ENCODE results near the gene CEACAM1.
"Not testable (repeated sequence)": the region's sequence is repeated elsewhere in the genome, so short reads cannot be mapped to it uniquely, and the experiment has no call there.

The CEACAM1 gene

DNA sequence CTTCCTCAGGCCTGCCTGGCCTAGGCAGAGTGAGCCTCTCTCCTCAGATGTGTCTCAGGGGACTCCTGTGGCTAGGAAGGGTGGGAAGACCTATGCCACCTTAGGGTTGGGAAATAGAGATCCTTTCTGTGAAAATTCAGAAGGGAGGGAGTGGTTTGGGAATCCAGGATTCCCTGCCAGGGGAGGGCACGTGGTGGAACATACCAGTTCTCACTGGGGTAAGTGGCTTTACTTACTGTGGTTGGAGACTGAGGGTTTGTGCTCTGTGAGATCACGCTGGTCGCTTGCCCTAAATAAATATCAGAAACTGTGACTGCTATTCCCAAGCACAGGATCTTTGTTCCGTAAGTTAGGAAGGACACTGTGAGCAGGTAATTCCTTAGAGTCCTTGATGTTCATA, 16.9 kb downstream of the CEACAM1 start:
- DNase-seq (ENCODE audit: low read depth): no peak

DNA sequence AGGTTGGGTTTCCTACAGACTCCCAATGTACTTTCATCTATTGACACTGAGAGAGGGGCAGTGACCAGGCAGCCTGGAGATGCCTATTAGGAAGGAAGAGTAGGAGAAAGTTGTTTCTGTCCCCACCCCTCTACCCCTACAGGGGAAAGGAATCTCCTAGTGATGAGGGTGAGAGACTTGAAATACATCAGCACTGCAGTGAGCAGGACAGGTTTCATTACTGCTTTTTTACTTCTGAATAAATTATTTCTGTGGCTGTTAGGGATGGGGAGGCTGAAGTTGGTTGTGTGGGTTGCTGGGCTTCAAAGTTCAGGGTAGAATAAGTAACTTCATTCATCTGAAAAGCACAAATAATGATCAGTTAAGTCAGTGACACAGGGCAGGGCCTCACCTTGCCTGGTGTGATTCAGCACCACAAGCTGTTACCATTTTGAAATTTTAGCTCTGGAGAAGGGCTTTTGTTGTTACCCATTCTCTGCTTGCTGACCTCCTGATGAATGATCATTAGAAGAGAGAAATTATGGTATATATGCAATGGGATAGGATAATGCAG, 19.3 kb downstream of the CEACAM1 start:
- DNase-seq (ENCODE audit: low read depth): no peak

GRCh38 chr19:42505066-42505465, 23.2 kb downstream of the CEACAM1 start:
- DNase-seq (ENCODE audit: low read depth): no peak

GRCh38 chr19:42501733-42502132, 26.5 kb downstream of the CEACAM1 start:
- DNase-seq (ENCODE audit: low read depth): no peak

- not testable (repeated sequence) for DNase-seq (ENCODE audit: low read depth)
These were observed 27.0 kb downstream of the CEACAM1 start for GRCh38 chr19:42501243-42501642.

DNA sequence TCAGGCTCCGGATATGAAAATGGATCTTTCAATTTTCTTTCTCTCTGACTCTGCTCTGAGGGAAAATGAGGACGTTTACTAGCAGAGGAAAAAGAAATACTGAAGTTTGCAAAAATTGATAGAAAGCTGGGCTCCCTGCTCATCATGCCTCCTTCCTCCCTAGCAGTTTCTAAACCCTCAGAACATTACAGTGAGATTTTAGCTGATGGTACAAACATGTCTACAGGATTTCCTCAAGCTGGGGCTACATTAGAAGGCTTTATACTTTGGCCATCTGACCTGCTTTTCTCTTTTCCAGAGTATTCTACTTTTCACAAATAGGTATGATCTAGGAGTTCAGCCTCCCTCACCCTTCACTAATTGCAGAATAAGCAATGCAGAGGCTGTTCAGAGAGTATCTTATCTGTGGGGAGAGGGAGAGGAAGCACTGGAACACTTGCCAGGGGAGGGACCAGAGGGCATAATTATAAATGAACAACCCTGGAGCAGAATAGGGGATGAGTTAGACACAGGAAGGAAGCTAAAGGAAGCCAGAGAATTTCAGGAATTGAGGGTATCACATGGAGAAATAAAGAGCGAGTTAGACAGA, 30.0 kb downstream of the CEACAM1 start:
- no peak for DNase-seq (ENCODE audit: low read depth)

DNA sequence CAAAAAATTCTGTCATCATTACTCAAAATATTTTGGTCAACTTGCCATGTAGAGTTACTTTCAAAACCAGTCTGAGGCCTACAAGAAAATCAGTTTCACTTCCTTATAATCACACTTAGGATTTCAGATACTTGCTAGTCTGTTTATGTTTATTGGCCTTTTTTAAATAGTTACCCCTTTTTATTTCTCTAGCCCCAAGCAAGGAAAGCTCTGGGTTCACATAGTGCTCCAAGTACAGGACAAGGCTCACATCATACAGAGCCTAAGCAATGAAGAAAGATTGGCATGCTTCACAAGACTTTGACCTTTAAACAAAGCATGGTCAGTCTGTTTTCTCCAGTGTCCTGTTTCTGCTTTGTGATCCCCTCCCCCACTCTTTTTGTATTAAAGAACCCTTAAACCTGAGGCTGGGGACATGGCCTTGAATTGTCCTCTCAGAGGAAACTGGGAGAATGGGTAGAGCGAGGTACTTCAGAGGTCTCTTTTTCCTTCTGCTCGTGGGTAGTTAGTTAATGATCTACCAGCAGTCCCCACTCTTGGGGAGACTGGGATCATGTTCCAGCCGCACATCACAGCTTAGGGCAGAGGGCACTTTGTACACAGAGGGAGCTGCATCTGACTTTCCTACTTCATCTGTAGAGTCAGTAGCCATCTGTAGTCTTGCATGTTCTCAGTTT, 30.7 kb downstream of the CEACAM1 start:
- no peak for DNase-seq (ENCODE audit: low read depth)

- no peak for DNase-seq (ENCODE audit: low read depth)
These were observed 31.7 kb downstream of the CEACAM1 start for GRCh38 chr19:42496460-42497133.

DNA sequence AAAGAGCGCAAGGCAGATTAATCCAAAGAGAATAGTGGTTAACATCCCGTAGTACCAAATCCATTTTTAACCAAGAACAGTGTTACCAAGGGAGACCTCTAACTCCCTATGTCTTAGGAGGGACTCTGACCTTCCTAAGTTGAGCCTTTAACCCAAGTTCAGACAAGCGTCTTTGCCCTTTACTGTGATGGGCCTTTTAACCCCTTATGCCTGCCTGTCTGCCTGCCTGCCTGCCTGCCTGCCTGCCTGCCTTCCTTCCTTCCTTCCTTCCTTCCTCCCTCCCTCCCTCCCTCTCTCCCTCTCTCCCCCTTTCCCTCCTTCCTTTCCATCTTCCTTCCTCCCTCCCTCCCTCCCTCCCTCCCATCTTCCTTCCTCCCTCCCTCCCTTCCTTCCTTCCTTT, 32.6 kb downstream of the CEACAM1 start:
- DNase-seq (ENCODE audit: low read depth): no peak

DNA sequence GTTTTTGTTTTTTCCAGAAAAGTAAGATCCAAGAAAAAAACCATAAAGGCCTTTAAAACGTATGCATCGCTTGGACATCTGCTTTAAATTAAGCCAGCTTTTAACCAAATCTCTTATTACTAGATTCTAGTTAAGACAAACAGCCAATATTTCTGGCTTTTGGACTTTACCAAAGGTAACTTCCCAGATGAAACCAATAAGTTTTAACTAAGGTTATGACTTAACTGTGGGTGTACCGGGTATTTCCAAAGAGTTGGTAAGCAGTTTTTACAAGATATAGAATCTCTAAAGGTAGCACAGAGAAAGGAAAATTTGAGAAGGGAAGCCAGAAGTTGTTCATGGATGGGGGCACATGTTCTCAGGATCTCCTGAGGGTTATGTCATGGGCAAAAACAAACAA, 34.0 kb downstream of the CEACAM1 start:
- no peak for DNase-seq (ENCODE audit: low read depth)

DNA sequence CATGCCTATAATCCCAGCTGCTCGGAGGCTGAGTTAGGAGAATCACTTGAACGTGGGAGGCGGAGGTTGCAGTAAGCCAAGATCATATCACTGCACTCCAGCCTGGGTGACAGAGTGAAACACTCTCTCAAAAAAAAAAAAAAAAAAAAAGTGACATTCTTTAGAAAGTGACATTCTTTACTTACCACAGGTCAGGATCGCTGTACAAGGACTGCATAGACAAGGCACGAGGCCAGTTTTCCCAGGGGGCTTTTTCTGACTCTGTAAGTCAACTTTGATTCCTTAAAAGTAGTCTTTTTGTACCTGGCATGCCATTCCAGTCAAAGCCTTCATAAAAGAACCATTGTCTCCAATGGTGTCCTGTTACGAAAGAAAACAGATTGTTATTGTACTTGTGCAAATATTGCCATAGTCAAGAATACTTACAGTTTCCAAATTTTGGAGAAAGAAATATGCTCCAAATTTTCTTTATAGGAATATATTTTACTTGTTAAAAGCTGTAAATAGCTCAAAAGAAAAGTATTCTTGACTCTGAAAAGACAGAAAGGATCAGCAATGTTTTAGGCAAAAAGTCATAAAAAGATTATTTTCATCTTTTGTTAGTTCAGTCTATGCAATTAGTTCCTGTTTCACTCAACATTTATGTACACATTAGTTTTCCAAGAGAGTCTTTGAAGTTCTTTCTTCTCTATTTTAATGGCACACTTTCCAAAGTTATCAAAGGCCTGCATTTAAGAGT, 39.3 kb downstream of the CEACAM1 start:
- no peak for DNase-seq (ENCODE audit: low read depth)

- DNase-seq (ENCODE audit: low read depth): no peak
These were observed 40.5 kb downstream of the CEACAM1 start for GRCh38 chr19:42487798-42488178.

- DNase-seq (ENCODE audit: low read depth): no peak
These were observed 41.1 kb downstream of the CEACAM1 start for GRCh38 chr19:42487032-42487797.

DNA sequence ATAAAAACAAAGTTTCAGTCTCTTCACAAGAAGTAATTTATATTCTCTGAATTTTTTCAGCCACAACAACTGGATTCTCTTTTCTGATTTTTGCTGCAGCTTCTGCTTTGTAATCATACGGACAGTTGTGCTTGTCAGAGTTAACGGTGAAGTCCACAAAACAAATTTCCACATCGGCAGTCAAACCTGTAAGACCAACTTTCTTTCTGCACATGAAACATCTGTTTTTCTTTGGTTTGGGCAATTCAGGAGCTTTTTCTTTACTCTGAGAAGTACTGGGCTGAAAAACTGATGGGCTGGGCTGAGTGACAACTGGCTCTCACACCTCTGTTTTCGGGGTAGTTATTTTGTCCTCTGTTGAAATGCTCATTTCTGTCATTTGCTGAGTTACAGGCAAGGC, 43.2 kb downstream of the CEACAM1 start:
- not testable (repeated sequence) for DNase-seq (ENCODE audit: low read depth)

DNA sequence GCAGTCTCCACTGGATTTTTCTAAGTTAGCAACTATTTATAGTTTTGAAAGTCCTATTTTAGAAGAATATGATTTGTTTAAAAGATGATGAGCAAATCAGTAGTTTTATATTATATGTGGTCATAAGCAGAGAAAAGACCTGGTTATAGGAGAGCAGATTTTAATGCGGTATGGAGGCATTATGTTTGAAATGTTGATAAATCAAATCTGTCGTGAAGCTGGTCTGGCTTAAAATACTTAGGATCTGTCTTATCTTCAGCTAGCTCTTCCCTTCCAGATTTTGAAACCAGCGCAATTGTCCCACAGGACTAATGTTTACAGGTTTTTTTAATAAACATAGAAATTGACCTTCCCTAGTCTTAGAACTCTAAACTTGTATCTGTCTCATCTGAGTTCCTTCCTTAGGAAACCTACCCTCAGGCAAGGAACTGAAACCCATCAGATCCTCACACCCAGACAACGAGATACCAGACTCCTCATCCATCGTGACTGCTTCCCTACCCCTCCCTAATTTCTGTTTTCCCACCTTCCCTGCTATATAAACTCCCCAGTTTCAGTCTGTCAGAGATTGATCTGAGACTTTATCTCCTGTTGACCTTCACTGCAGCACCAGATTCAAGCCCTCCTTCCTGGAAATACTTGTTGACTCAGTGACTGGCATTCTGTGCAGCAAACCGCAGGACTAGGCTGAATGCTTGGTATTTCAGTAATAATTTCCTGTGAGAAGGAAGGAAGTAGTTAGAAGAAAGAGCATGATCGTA, 47.8 kb downstream of the CEACAM1 start:
- peak; percentile 2 for DNase-seq (ENCODE audit: low read depth)

DNA sequence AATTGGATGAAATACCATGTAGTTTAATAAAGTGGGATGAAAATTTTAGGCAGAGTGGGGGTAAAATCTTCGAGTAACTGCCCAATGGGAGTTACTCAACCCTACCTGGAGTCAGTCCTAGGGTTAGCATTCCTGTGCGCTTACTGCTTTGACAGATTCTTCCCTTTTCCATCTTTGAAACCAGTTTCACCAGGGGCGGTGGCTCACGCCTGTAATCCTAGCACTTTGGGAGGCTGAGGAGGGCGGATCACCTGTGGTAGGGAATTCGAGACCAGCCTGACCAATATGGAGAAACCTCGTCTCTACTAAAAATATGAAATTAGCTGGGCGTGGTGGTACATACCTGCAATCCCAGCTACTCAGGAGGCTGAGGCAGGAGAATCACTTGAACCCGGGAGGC, 48.5 kb downstream of the CEACAM1 start:
- DNase-seq (ENCODE audit: low read depth): no peak

DNA sequence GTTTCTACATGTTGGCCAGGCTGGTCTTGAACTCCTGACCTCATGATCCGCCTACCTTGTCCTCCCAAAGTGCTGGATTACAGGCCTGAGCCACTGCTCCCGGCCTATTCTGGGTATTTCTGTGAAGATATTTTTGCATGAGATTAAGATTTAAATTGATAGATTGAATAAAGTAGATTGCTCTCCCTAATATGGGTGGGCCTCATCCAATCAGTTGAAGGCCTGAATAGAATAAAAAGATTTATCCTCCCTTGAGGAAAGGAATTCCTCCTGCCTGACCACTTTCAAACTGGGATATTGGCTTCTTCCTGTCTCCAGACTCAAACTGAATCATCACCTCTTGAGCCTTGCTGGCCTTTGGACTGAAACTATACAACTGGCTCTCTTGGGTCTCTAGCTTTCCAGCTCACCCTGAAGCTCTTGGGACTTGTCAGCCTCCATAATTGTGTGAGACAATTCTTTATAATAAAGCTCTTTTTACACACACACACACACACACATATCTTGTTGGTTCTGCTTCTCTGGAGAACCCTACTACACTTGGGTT, 49.4 kb downstream of the CEACAM1 start:
- no peak for DNase-seq (ENCODE audit: low read depth)

DNA sequence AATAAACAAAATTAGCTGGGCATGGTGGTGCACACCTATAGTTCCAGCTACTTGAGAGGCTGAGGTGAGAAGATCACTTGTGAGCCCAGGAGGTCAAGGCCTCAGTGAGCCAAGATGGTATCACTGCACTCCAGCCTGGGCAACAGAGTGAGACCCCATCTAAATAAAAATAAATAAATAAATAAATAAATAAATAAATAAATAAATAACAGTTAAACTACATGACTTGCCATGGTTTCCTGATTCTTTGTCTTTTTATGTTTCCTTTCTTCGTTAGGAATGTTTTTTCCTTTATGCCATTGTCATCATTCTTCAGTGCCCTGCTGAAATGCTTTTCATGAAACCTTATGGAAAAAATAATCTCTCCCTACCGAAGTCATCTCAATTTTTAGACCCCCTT, 50.3 kb downstream of the CEACAM1 start:
- no peak for DNase-seq (ENCODE audit: low read depth)

DNA sequence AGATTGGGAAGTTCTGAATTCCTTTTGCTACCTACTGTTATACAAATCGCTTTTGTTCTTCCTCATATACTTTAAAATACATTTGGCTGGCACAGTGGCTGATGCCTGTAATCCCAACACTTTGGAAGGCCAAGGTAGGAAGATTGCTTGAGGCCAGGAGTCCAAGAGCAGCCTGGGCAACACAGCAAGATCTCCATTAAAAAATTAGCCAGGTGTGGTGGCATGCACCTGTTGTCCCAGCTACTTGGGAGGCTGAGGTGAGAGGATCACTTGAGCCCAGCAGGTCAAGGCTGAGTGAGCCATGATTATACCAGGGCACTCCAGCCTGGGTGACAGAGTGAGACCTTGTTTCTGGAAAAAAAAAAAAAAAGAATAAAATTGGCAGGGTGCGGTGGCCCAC, 51.2 kb downstream of the CEACAM1 start:
- DNase-seq (ENCODE audit: low read depth): no peak

GRCh38 chr19:42475366-42475765, 52.9 kb downstream of the CEACAM1 start:
- no peak for DNase-seq (ENCODE audit: low read depth)

GRCh38 chr19:42474743-42475142, 53.5 kb downstream of the CEACAM1 start:
- DNase-seq (ENCODE audit: low read depth): no peak
